ENCODE measurements around the gene MXD4.

MXD4 gene, protein sequence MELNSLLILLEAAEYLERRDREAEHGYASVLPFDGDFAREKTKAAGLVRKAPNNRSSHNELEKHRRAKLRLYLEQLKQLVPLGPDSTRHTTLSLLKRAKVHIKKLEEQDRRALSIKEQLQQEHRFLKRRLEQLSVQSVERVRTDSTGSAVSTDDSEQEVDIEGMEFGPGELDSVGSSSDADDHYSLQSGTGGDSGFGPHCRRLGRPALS

GRCh38 chr4:2261853-2262144 is at the start of gene MXD4:
Gene MXD4, minus strand, starts transcription at chr4:2262109. Its CDS starts 129 bp downstream, at chr4:2261980.
- DNase-seq (ENCODE audit: low read depth in 3 of 3) = no peak

- no peak for DNase-seq (ENCODE audit: low read depth in 3 of 3)
These were observed 45.0 kb upstream of the MXD4 start for GRCh38 chr4:2306773-2307410.

- no peak for DNase-seq (ENCODE audit: low read depth in 3 of 3)
These were observed 44.0 kb upstream of the MXD4 start for GRCh38 chr4:2305766-2306501.

GRCh38 chr4:2304877-2305561 is 43.1 kb upstream of the MXD4 start:
- no peak for DNase-seq (ENCODE audit: low read depth in 3 of 3)

- no peak for DNase-seq (ENCODE audit: low read depth in 3 of 3)
These were observed 42.5 kb upstream of the MXD4 start for GRCh38 chr4:2304321-2304876.

- DNase-seq (ENCODE audit: low read depth in 3 of 3) = no peak
These were observed 41.9 kb upstream of the MXD4 start for GRCh38 chr4:2303686-2304320.

DNA sequence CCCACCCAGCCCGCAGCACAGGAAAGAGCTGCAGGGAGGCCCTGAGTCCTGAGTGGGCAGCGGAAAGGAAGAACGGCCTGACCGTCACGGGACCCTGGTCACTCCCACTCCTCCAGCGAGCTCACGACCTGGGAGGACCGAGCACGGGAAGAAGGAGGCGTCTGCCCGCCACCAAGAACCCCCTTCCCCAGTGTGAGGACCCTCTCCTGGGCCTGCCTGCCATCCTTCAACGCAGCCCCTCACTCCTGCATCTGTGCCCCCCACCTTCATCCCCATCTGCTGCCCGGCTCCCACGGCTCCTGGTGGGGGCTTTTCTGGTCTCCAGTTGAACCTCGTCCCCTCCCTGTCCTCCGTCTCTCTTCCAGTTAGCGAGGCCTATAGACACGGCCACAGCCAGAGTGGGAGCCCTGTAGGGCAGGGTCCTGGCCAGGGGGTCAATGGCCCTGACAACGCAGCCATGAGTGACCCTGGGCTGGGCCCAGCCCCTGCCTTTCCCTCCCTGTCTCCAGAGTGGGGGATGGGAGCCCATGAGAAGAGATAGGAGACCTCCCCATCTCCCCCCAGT is 41.3 kb upstream of the MXD4 start:
- DNase-seq (ENCODE audit: low read depth in 3 of 3) = no peak

DNA sequence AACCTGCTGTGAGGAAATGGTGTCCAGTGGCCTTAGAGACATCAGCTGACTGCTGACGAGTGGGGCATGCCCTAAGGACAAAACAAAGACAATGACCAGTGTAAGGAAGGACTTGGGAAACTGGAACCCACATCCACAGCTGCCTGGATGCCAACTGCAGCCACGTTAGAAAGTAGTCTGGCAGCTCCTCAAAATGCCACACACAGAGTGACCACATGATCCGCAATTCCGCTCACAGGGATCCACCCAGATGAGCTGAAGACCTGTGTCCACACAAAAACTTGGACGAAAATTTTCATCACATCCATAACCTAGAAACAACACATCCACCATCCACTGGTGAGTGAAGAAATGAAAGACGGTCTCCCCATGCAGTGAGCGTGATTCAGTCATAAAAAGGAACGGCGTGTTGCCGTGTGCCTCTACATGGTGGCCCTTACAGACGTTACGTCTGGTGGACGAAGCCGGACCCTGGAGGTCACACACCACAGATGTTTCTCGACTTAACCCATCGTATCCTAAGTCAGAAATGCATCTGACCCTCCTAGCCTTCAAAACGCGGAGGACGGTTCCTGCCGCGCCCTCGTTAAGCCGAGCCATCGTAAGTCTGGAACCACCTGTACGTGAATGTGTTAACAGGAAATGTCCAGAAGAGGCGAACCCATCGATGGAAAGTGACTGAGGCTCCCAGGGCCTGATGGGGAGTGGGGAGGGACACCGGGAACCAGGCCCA is 40.6 kb upstream of the MXD4 start:
- DNase-seq (ENCODE audit: low read depth in 3 of 3) = no peak

DNA sequence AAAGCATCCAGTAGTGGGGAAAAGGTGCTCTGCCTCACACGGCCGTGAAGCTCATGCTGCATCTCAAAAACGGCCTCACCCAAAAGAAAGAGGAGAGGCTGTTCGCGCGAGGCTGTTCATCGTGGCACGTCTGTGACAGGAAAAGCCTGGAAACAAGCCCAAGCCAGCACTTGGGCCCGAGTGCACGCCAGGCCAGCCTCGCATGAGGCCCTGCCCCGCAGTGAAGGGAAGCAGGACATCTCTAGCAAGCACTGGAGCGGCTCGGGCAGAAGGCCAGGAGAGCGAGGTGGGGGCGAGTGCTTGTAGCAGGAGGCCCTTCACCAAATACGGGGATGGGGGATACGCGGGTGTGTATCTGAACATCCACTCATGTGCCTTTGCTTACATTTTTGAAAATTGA is 39.9 kb upstream of the MXD4 start:
- DNase-seq (ENCODE audit: low read depth in 3 of 3) = no peak

- DNase-seq (ENCODE audit: low read depth in 3 of 3) = no peak
These were observed 39.3 kb upstream of the MXD4 start for GRCh38 chr4:2301225-2301642.

DNA sequence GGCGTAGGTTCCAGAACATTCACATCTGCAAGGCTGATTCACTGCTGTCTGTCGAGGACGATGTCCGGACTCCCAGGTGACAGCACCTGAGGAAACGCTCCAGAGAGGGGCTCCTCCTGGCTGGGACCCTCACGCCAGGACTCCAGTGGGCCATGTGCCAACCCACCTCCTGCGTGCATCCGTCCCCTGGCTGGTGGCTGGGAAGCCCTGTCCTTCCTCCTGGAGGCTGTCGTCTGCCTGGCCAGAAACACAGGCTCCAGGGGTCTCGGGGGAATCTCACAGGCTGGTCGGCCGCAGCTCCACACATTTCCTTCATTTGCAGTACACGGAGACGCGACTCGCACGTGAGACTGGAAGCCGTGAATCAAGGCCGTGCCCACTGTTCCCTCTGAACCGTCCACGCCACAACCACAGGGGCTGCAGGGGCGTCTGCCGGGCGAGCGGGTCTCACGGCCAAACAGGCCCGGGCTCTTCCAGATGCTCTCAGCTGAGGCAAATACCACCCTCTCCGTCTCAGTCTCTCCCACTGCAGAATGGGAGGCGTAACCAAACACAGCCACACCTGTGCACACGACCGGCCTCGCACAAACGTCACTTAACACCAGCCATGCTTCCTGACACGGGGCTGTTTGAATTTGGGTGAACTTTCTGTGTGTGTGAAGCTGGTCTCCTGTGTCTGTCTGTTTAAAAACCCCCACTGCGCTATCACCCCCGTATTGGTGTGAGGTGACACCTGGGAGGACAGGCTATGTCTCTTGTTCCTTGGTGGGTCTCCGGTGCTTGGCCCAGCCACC is 38.7 kb upstream of the MXD4 start:
- DNase-seq (ENCODE audit: low read depth in 3 of 3) = no peak

DNA sequence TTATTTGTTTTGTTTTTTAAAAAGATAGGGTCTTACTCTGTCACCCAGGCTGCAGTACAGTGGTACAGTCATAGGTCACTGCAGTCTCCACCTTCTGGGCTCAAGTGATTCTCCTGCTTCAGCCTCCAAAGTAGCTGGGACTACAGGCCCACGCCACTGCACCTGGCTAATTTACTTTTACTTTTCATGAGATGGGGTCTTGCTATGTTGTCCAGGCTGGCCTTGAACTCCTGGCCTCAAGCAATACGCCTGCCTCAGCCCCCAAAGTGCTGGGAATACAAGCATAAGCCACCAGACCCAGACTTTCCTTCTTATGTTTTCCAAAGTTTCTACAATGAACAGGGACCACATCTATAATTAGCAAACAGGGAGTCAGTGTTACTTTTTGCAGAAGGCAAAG is 37.9 kb upstream of the MXD4 start:
- DNase-seq (ENCODE audit: low read depth in 3 of 3) = no peak

- no peak for DNase-seq (ENCODE audit: low read depth in 3 of 3)
These were observed 36.7 kb upstream of the MXD4 start for GRCh38 chr4:2298532-2298991.

DNA sequence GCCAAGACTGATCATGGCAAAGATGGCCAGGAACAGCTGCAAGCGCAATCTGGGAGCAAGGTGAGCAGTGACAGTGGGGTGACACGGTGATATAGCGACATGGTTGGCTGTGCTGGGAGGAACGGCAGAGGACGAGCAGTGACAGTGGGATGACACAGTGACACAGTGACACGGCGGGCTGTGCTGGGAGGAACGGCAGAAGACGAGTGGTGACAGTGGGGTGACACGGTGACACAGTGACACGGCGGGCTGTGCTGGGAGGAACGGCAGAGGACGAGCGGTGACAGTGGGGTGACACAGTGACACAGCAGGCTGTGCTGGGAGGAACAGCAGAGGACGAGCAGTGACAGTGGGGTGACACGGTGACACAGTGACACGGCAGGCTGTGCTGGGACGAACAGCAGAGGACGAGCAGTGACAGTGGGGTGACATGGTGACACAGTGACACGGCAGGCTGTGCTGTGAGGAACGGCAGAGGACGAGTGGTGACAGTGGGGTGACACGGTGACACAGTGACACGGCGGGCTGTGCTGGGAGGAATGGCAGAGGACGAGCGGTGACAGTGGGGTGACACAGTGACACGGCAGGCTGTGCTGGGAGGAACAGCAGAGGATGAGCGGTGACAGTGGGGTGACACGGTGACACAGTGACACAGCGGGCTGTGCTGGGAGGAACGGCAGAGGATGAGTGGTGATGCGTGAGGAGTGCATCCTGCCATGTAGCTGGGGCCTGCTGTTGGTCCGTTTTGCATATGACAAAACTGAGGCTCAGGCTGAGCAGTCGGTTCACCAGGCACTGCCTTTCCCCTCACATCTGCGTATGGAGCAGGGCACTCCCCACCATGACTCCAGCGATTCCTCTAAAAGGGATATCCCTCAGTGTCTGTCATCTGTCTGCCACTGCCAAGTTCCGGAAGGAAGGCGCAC is 36.0 kb upstream of the MXD4 start:
- no peak for DNase-seq (ENCODE audit: low read depth in 3 of 3)

DNA sequence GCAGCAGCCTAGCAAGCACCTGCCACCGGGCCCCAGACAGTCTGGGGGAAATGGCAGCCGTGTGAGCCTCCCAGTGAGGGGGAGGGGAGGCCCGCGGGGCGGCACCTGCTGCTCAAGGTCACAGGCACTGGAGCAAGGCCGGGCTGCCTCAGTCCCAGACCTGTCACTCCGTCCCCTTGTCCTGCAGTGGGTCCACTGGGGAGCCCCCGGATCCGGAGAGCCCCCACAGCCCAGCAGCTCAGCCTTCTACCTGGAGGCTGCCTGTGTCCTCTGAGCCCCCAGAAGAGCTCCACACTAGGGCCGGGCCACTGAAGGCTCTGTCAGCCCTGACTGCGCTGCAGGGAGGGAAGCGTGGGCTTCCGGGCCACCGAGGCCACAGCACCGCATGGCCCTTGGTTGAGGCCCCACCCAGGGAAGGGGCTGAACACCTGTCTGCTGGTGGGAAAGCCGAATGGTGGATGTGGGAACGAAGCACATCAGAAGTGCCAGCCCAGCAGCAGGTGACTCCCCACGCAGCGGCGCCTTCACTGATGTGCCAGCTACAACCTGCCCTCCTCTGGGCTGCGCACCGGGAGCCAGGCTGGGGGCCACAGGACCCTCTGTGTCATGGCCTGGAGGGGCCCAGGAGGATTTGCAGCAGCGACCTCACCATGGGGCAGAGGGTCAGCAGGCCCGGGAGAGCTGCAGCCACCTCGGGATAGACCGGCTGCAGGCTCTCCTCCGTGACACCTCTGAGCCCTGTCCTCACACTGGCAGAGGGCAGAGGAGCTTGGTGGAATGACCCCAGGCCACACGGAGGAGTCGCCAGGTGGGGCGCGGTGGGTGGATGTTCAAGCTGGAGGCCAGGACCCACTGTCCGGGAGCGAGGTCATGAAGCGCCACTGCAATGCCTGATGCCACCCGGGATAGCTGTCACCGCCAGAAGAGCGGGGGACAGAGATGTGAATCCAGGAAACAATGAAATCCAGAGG is 35.0 kb upstream of the MXD4 start:
- no peak for DNase-seq (ENCODE audit: low read depth in 3 of 3)

GRCh38 chr4:2295900-2296442 is 34.1 kb upstream of the MXD4 start:
- DNase-seq (ENCODE audit: low read depth in 3 of 3) = no peak

DNA sequence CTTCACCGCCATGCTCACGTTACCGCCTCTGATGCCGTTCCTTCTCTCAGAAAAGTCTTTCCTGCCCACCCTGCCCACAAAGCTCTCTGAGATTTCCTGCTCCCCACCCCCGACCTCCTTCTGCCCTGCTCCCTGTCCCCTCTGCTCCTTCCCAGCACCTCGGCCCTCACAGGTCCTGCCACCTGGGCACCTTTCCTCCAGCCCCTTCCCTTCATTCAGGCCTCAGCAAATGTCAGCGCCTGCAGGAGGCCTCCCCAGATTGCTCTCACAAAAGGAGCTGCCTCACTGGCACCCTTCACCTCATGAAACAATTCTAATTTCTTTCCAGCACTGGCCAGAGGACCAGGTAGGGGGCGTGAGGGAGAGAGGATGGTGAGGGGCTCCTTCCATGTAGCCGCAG is 33.6 kb upstream of the MXD4 start:
- no peak for DNase-seq (ENCODE audit: low read depth in 3 of 3)
